ENCODE results near the gene SUPT5H. TPM values are rescaled to one million over a fixed set of nuclear protein-coding genes. Genes with fewer than 3 reads are reported as not detected.

The SUPT5H gene
- total and polyA plus RNA-seq, 10 of the 15 experiments (the other 5 are each of a cell fraction or from before 2014, with no cell fraction given), result 27.2 to 194 (median 83.6) TPM

DNA sequence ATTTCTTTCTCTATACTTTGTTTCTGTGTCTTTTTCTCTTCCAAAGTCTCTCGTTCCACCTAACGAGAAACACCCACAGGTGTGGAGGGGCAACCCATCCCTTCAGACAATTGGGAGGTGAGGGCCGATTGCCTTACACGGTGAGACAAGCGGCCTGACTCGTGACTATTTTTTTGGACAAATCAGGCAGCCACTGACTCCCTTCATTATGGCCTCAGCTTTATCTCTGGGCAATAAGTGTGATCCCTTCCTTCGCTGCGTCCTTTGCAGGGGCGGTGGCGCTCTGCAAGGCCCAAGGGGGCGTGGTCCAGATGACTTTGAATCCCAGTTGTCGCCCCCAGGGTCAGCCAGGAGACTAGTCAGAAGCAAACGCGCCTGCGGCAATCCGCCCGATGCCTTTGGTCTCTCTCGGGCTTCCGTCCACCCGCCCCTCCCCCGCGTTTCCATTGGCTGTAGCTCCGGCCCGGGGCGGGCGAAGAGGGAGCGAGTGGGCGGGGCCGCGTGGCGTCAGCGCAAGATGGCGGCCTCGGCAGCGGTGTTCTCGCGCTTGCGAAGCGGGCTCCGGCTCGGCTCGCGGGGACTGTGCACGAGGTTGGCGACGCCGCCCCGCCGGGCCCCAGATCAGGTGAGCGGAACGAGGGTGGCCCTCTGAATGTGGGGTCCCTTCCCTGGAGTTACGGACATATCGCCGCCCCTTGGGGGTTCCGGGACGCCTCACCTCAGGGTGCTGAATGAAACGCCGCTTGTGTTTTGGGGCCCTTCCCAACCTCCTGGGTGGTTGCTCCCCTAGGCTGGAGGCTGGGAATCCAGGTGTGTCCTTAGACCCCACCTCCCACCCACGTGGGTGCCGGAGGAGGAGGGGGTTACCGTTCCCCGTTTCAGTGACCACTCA, 35.2 kb downstream of the SUPT5H start, which contains the start of gene TIMM50:
Gene TIMM50 (plus strand): TSS at position 502 of the 892 bp plus-strand sequence. CDS start 16 bp downstream, at position 518.
- POLR2A ChIA-PET, result interaction anchor here (0.6 to 1.0 kb wide), 5 partner anchors 35 to 52 kb away, joined by 3 to 6 read pairs (median 4); partner anchors contain the start of genes EID2B, RPS16 and SUPT5H
- FAIRE-seq, result peak; percentile 83
- H4K20me1 ChIP-seq (ENCODE audit: control insufficient read depth, insufficient read depth), result no peaks in the 10 kb centered on the region
- SMC1A ChIA-PET (ENCODE audit: uncharacterized antibody, unreplicated experiment), result interaction anchor here (0.6 to 0.9 kb wide), 2 partner anchors 17 to 153 kb away, joined by 3 to 5 read pairs; no protein-coding TSS in a partner anchor
- H3K36me3 ChIP-seq (ENCODE audit: control insufficient read depth in 2 of 2, insufficient read depth in 2 of 2, low read length in 1 of 2), result peaks cover 9 to 12% of the 10 kb centered on the region in 2 experiments; a peak in 3 of 4 replicates
- peak within 1 kb of the TSS; percentile 87 for H3K4me3 ChIP-seq
- H3K9ac ChIP-seq (ENCODE audit: control insufficient read depth, insufficient read depth, low read length), result peak within 1 kb of the TSS; percentile 96
- TSS peak; percentile 64 for BruUV-seq (replicated peaks)
- H3K4me1 ChIP-seq (ENCODE audit: control insufficient read depth, insufficient read depth, low read length), result peaks cover 6% of the 10 kb centered on the region
- peak within 1 kb of the TSS; percentile 99 for H3K4me2 ChIP-seq (ENCODE audit: control insufficient read depth, insufficient read depth)
- no peaks in the 10 kb centered on the region for H3K27me3 ChIP-seq (replicated peaks in 1 of 2; ENCODE audit: control insufficient read depth in 2 of 2, insufficient read depth in 2 of 2, low read length in 1 of 2)
- intact Hi-C loops (cut with micrococcal nuclease; ENCODE audit: unreplicated experiment), result no loop called here
- peak; percentile 97 for ATAC-seq
- CTCF ChIA-PET, result interaction anchor here (0.6 kb wide), 1 partner anchor 40 kb away, joined by 3 read pairs; no protein-coding TSS in a partner anchor
- H3K9me3 ChIP-seq (replicated peaks; ENCODE audit: control insufficient read depth, insufficient read depth, low read length), result no peaks in the 10 kb centered on the region
- in situ Hi-C loops (cut with MboI), result no loop called here
- peak within 1 kb of the TSS; percentile 93 for H2AFZ ChIP-seq (ENCODE audit: control insufficient read depth, low read depth, low read length)
- peaks cover 22% of the 10 kb centered on the region for H3K79me2 ChIP-seq (ENCODE audit: control insufficient read depth, insufficient read depth, low read length)
- peak within 1 kb of the TSS; percentile 91 for H3K27ac ChIP-seq (ENCODE audit: control insufficient read depth, insufficient read depth)
- DNase-seq (ENCODE audit: low read depth, low spot score), result peak; percentile 69
- RAD21 ChIA-PET (ENCODE audit: unreplicated experiment), result interaction anchor here (0.6 to 0.9 kb wide), 2 partner anchors 9 to 45 kb away, joined by 3 read pairs; partner anchors contain the start of gene RPS16
- WGBS (ENCODE audit: insufficient coverage, insufficient replicate concordance, low lambda C conversion rate, missing lambda C conversion rate), result 1% methylated on average over 59 of the region's 62 CpGs
- 0 out of 2 replicates have a peak, but pooled peaks have one; percentile 49 for TF ChIP-seq HDGF (IDR thresholded peaks at IDR 0.05)
- TF ChIP-seq, protein P1, sequence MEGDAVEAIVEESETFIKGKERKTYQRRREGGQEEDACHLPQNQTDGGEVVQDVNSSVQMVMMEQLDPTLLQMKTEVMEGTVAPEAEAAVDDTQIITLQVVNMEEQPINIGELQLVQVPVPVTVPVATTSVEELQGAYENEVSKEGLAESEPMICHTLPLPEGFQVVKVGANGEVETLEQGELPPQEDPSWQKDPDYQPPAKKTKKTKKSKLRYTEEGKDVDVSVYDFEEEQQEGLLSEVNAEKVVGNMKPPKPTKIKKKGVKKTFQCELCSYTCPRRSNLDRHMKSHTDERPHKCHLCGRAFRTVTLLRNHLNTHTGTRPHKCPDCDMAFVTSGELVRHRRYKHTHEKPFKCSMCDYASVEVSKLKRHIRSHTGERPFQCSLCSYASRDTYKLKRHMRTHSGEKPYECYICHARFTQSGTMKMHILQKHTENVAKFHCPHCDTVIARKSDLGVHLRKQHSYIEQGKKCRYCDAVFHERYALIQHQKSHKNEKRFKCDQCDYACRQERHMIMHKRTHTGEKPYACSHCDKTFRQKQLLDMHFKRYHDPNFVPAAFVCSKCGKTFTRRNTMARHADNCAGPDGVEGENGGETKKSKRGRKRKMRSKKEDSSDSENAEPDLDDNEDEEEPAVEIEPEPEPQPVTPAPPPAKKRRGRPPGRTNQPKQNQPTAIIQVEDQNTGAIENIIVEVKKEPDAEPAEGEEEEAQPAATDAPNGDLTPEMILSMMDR (IDR thresholded peaks at IDR 0.05 in 2 of 3, conservative IDR thresholded peaks at IDR 0.05 in 1 of 3; ENCODE audit: control insufficient read depth in 2 of 3, extremely low read depth in 1 of 3, insufficient read depth in 1 of 3, low read depth in 3 of 3, low read length in 3 of 3), result no peak
- TF ChIP-seq ZNF687 (IDR thresholded peaks at IDR 0.05), result 0 out of 2 replicates have a peak, but pooled peaks have one; percentile 30
- no peak for TF ChIP-seq KAT2A (conservative IDR thresholded peaks at IDR 0.05; ENCODE audit: control insufficient read depth, low read depth, low read length)
- TF ChIP-seq, protein P2, sequence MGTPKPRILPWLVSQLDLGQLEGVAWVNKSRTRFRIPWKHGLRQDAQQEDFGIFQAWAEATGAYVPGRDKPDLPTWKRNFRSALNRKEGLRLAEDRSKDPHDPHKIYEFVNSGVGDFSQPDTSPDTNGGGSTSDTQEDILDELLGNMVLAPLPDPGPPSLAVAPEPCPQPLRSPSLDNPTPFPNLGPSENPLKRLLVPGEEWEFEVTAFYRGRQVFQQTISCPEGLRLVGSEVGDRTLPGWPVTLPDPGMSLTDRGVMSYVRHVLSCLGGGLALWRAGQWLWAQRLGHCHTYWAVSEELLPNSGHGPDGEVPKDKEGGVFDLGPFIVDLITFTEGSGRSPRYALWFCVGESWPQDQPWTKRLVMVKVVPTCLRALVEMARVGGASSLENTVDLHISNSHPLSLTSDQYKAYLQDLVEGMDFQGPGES (IDR thresholded peaks at IDR 0.05), result no peak
- TF ChIP-seq SREBF1 (IDR thresholded peaks at IDR 0.05; ENCODE audit: low read length), result no peak
- 0 out of 2 replicates have a peak, but pooled peaks have one; percentile 58 for TF ChIP-seq PML (IDR thresholded peaks at IDR 0.05; ENCODE audit: low read length)
- no peak for TF ChIP-seq E2F4 (IDR thresholded peaks at IDR 0.05; ENCODE audit: low read depth, low read length)
- TF ChIP-seq POLR2A (IDR thresholded peaks at IDR 0.05; ENCODE audit: low read depth, low read length), result peak; percentile 95
- TF ChIP-seq, protein P3, sequence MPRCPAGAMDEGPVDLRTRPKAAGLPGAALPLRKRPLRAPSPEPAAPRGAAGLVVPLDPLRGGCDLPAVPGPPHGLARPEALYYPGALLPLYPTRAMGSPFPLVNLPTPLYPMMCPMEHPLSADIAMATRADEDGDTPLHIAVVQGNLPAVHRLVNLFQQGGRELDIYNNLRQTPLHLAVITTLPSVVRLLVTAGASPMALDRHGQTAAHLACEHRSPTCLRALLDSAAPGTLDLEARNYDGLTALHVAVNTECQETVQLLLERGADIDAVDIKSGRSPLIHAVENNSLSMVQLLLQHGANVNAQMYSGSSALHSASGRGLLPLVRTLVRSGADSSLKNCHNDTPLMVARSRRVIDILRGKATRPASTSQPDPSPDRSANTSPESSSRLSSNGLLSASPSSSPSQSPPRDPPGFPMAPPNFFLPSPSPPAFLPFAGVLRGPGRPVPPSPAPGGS (IDR thresholded peaks at IDR 0.05; ENCODE audit: borderline replicate concordance, insufficient read depth, low read depth, low read length, poor library complexity, severe bottlenecking), result peak; percentile 60
- TF ChIP-seq BRCA1 (IDR thresholded peaks at IDR 0.05; ENCODE audit: low read depth, low read length), result no peak
- no peak for TF ChIP-seq RBBP5 (conservative IDR thresholded peaks at IDR 0.05)

Data from GM12878 (cell line).